ENCODE measurements around the gene ASCL3.
A peak's percentile ranks its signal among the peaks of the same experiment; 100 is the strongest.
"Not testable (repeated sequence)": the region's sequence is repeated elsewhere in the genome, so short reads cannot be mapped to it uniquely, and the experiment has no call there.

Gene ASCL3

DNA sequence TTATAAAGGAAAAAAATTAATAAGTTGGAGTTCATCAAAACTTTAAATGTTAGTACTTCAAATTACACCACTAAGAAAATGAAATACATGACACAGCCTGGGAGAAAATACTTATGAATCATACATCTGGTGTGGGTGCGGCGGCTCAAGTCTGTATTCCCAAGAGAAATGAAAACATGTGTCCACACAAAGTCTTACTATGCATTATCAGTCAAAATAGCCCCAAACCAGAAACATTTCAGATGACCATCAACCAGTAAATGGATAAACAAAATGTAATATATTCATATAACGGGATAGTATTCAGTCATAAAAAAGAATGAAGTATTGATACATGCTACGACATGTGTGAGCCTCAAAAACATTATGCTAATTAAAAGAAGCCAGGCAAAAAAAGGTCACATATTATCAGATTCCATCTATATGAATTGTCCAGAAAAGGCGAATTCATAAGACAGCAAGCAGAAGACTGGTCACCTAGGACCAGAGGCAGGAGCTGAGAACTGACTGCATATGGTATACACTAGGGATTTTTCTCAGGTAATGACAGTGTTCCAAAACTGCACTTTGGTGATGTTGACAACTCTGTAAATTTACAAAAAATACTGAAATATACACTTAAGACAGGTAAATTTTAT lies 37.2 kb downstream of the ASCL3 start:
- Histone ChIP-seq H3K9me3 (ENCODE audit: severe bottlenecking) (peaks cover 5% of the 10 kb centered on the region), H3K36me3 (ENCODE audit: low read depth) (no peaks in the 10 kb centered on the region), H3K4me3 (ENCODE audit: severe bottlenecking) (no peak overlapping the region), H3K4me1 (ENCODE audit: insufficient read depth, poor library complexity, severe bottlenecking) (peaks cover 38% of the 10 kb centered on the region), H3K27ac (ENCODE audit: poor library complexity, severe bottlenecking) (peak overlapping the region; percentile 95), H3K27me3 (ENCODE audit: insufficient read depth, poor library complexity, severe bottlenecking) (no peaks in the 10 kb centered on the region)
- DNase-seq (ENCODE audit: low spot score) (no peak), ATAC-seq (ENCODE audit: low read depth) (peak; percentile 75)
- TF ChIP-seq CTCF (IDR thresholded peaks at IDR 0.05; ENCODE audit: poor library complexity, severe bottlenecking): no peak

DNA sequence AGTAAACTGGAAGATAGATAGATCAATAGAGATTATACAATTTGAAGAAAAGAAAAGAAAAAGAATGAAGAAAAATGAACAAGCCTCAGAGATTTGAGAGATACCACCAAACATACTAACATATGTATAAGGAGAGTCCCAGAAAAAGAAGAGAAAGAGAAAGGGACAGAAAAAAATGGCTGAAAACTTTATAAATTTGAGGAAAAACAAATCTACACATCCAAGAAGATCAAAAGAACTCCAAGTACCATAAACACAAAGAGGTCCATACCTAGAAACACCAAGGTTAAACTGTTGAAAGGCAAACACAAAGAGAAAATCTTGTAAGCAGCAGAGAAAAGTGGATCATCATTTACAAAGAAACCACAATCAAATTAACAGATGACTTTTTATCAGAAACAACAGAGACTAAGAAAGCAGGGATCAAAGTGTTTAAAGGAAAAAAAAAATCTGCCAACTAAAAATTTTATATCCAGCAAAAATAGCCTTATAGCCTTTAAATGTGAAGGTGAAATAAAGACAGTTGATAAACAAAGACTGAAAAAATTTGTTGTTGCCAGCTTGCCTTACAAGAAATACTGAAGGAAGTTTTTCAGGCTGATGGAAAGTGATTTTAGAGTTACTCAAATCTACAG lies 43.6 kb downstream of the ASCL3 start:
- Histone ChIP-seq H3K36me3 (ENCODE audit: low read depth) (no peaks in the 10 kb centered on the region), H3K9me3 (ENCODE audit: severe bottlenecking) (peaks cover 16% of the 10 kb centered on the region), H3K27me3 (ENCODE audit: insufficient read depth, poor library complexity, severe bottlenecking) (no peaks in the 10 kb centered on the region), H3K27ac (ENCODE audit: poor library complexity, severe bottlenecking) (no peak overlapping the region), H3K4me1 (ENCODE audit: insufficient read depth, poor library complexity, severe bottlenecking) (peaks cover 2% of the 10 kb centered on the region), H3K4me3 (ENCODE audit: severe bottlenecking) (no peak overlapping the region)
- no peak for TF ChIP-seq CTCF (IDR thresholded peaks at IDR 0.05; ENCODE audit: poor library complexity, severe bottlenecking)
- ATAC-seq (ENCODE audit: low read depth): no peak
- no peak for DNase-seq (ENCODE audit: low spot score)

GRCh38 chr11:8891185-8891584 lies 51.6 kb downstream of the ASCL3 start:
- H3K36me3 ChIP-seq (ENCODE audit: low read depth); DNase-seq (ENCODE audit: low spot score); H3K4me3 ChIP-seq (ENCODE audit: severe bottlenecking); H3K27ac ChIP-seq (ENCODE audit: poor library complexity, severe bottlenecking); H3K9me3 ChIP-seq (ENCODE audit: severe bottlenecking); ATAC-seq (ENCODE audit: low read depth); H3K4me1 ChIP-seq (ENCODE audit: insufficient read depth, poor library complexity, severe bottlenecking); H3K27me3 ChIP-seq (ENCODE audit: insufficient read depth, poor library complexity, severe bottlenecking): not testable (repeated sequence)
